HG03159 (cell line): ENCODE results near the gene OR2T6.
"Not testable (repeated sequence)": the region's sequence is repeated elsewhere in the genome, so short reads cannot be mapped to it uniquely, and the experiment has no call there.

Experiments used
- ATAC-seq: cut with Tn5 transposase; IDR thresholded peaks from one replicate; pipeline ENCODE4 v1.9.1; 2021; ENCODE audit warnings: mild to moderate bottlenecking, moderate library complexity; ENCODE audit not compliant: unreplicated experiment

The OR2T6 gene

GRCh38 chr1:248375446-248375845, at the start of gene OR2T6:
Gene OR2T6 (plus strand): TSS chr1:248375746. CDS start chr1:248387609, 11,863 bp downstream.
- ATAC-seq: no peak

- ATAC-seq: no peak
Observed at GRCh38 chr1:248343451-248343850, 32.1 kb upstream of the OR2T6 start.

DNA sequence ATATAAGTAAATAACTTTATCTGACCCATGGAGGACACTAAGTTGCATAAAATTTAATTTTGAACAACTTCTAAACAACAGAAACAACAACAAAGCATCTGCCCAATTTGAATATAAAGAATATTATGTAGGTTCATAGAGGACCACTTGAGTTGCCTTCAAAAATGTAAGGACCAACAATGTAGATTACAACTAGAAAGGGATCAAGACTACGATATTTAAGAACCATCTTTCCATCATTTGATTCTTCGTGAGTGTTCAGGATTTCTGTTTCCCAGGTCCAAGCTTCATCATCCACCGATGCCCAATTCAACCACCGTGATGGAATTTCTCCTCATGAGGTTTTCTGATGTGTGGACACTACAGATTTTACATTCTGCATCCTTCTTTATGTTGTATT, 27.1 kb upstream of the OR2T6 start, which contains the start of gene OR14C36:
TSS of gene OR14C36 (plus strand) at position 301 of the 400 bp plus-strand sequence. CDS start at position 301, 0 bp downstream.
- ATAC-seq: no peak

GRCh38 chr1:248359415-248359814, 16.1 kb upstream of the OR2T6 start:
- ATAC-seq: no peak

GRCh38 chr1:248361121-248361715, 14.3 kb upstream of the OR2T6 start, which contains the start of gene OR2T4:
Gene OR2T4 (plus strand): TSS chr1:248361665. CDS start chr1:248361665, 0 bp downstream.
- ATAC-seq: no peak

DNA sequence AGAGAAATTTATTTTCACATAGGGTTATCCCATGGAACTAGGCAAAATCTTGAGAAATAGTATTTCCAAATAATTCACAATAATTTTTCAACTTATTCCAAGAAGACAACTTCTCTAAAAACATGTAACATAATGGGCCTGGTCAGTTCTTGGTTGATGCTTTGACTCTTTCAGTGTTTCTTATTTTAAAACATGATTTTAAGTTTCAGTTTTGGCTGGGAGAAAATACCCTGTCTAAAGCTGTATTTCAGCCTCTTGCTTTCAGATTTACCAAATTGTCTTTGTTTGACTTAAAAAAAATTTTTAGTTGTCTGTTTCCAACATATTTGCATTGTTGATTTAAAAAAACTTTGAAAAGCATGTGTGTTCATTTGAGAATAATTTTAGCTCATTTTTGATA, 8.9 kb upstream of the OR2T6 start:
- no peak for ATAC-seq

DNA sequence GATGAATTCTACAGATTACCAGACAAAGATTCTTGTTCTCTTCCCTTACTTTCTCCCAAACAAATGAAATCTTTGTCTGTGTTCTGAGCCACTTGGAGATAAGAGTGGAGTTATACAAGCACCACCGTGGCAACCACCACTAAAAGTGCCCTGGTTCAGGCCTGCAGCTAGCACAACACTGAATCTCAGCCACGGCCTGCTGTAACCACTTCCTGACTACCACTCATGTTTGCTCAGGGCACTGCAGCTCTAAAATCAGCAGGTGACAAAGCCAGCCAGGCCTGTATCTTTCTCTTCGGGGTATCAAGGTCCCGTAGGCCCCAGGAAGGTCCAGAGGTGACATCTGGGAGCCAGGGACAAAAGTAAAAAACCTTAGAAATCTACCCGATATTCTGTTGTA, 3.2 kb upstream of the OR2T6 start:
- no peak for ATAC-seq

GRCh38 chr1:248373761-248374160, 1.8 kb upstream of the OR2T6 start:
- ATAC-seq: no peak

GRCh38 chr1:248376916-248377315, 1.4 kb downstream of the OR2T6 start:
- no peak for ATAC-seq

DNA sequence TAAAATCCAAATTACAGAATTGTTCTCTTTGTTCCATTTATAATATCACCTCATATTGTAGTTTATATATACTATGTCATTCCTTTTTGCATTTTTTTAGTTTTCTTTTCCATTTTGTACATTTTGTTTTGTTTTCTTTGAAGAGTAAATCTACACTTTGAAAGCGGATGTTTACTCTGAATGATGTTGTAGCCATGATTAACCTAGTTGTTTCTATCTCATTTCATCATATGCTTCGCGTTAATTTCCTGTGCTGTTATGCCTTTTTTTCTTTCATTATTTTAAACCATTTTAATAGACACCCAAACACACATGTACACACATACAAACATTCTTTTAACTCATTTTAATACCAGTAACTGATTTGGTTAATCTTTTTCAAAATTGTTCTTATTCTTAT, 5.3 kb downstream of the OR2T6 start:
- ATAC-seq: no peak

- ATAC-seq: no peak
Observed at GRCh38 chr1:248388426-248388825, 12.9 kb downstream of the OR2T6 start.

GRCh38 chr1:248393050-248393449, 17.5 kb downstream of the OR2T6 start:
- ATAC-seq: no peak

GRCh38 chr1:248402748-248403147, 27.2 kb downstream of the OR2T6 start, which contains the start of gene OR2T1:
Gene OR2T1 (plus strand): TSS chr1:248403048. CDS start chr1:248406148, 3,100 bp downstream.
- ATAC-seq: no peak

- ATAC-seq: no peak
Observed at GRCh38 chr1:248404024-248404423, 28.5 kb downstream of the OR2T6 start.

- no peak for ATAC-seq
Observed at GRCh38 chr1:248406721-248407692, 31.5 kb downstream of the OR2T6 start.

DNA sequence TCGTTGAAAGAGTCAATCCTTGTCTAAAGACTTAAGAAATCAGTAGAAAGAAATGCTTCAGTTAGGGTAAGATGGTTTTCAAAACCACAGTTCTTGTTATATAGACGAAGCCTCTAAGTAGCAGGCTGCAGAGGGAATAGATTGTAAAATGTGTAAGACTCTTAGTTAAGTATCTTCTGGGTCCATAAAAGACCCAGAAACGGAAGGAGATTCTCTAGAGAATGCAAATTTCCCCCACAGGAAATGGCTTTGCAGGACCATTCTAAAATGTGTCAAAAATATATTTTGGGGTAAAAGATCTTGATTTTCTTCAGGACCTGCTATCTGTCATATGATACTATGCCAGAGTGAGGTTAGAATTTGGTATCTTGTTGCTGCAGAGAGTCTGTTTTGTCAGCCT, 40.7 kb downstream of the OR2T6 start:
- no peak for ATAC-seq

DNA sequence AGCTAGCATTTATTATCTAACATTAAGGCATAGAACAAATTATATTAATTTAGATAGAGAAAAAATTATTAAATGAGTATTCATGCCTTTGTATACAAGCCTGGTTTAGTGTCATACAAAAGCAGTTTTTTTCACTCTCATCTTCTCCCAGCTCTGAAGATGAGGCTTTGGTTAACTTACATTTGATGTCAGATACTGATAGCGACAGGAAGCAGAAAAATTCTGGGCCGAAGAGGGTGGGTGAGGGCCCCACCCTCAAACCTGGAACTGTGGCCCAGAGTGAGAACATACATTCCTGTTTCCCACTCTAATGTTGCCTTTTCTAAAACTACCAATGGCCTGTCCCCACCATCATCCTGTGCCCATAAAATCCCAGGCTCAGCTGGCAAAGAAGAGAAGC, 42.3 kb downstream of the OR2T6 start:
- no peak for ATAC-seq

- no peak for ATAC-seq
Observed at GRCh38 chr1:248421384-248421783, 45.8 kb downstream of the OR2T6 start.

GRCh38 chr1:248427526-248428191, 52.1 kb downstream of the OR2T6 start:
- peak; percentile 59 for ATAC-seq

- ATAC-seq: peak; percentile 95
Observed at GRCh38 chr1:248428192-248428533, 52.6 kb downstream of the OR2T6 start.

- ATAC-seq: not testable (repeated sequence)
Observed at GRCh38 chr1:248431683-248432082, 56.1 kb downstream of the OR2T6 start.
